ENCODE data around the gene P2RY6.

Gene P2RY6

DNA sequence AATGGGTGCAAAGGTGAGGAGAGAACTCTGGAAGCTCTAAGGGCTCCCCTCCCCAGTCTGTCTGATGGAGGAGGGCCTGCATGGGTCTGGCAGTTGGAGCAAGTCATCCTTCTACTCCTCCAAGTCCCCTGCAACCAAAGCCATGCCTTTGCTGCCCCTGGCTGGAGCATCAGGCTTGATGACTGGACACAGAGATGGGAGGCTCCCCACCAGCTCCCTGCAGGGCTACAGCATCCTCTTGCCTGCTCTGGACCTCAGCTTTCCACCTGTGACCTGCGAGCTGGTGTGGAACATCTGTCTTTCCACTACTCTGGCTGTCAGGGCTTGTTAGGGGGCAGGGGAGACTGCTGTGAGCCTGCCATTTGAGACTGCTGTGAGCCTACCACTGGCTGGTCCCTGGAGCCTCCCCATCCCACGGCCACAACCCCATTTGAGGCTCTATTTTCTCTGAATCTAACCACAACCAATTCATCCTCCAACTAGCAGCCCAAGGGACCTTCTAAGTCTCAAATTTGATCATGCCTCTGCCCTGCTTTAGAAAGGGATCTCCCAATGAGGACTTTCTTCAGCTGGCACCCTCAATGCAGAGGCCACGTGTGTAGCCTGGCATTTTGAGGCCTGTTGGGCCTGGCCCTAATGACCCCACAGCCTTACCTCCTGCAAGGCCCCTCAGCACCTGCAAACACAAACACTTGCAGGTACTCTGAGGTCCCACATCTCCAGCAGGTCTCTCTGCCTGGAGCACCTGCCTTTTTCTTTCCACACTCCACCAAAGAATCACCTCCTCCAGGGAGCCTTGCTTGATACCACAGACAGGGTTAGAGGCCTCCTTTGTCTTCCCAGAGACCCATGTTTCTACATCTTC, 9.9 kb downstream of the P2RY6 start:
- no peak for DNase-seq

DNA sequence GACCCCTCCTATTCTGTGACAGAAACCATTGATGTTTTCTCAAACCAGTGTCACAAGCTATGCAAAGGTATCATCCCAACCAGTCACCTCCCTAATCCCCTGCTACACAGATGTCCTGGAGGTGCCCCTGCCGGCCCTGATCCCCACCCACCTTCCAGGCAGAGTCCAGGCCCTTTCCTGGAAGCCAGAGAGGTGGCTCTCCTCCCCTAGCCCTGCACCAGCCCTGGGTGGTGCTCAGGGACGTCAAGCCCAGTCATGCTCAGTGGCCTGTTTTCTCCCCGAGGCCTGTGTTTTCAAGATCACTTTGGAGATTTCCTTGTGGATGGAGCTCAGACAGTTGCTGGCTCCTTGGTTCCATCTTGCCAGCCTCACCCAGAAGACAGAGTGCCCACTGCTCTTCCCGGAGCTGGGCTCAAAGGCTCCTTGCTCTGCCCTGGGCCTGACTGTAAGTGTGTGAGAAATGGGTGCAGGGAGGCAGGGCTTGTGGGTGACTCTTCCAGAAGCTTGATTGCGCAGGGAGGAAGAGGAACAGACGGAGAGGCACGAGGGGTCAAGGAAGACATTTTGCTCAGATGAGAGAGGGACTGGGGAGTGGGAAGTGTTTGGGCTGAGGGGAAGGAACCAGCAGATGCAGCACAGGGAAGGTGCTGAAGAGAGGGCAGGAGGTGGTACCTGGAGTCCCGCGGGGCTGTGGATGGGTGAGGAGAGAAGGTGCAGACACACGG, 11.3 kb downstream of the P2RY6 start:
- no peak for DNase-seq

DNA sequence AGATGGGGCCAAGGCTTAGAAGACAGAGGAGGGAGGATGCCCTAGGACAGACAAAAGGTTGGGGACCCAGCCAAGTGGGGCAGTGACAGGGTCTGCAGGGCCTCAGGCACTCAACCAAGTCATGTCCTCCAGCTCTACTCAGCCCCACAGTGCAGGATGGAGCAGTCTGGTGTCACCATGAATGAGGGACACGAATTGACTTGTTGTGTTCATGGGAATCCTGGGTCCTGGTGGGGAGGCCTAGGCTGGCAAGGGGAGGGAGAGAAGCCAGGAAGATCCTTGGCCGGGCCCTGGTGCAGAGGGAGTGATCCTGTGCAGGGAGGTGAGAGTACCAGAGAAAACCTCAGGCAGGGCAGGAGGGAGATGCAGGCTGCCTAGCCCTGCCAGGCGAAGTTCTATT, 12.0 kb downstream of the P2RY6 start:
- DNase-seq: no peak

DNA sequence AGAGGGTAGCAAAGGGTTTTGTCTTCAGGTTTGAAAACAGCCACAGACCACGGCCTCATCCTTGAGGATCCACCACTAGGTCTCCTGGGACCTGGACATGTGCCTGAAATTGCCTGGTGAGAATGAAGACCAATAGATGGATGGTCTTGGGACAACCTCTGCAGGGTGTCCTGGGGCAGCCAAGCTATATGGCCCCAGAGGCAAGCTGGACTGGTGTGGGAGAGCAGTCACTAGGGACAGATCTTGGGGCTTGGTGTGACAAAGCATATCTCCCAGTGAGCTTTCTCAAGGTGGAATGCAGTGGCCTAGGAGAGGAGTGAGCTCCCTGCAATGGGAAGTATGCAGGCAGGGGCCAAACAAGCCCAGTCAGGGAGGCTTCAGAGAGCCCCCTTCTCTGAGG, 13.6 kb downstream of the P2RY6 start:
- DNase-seq: no peak

DNA sequence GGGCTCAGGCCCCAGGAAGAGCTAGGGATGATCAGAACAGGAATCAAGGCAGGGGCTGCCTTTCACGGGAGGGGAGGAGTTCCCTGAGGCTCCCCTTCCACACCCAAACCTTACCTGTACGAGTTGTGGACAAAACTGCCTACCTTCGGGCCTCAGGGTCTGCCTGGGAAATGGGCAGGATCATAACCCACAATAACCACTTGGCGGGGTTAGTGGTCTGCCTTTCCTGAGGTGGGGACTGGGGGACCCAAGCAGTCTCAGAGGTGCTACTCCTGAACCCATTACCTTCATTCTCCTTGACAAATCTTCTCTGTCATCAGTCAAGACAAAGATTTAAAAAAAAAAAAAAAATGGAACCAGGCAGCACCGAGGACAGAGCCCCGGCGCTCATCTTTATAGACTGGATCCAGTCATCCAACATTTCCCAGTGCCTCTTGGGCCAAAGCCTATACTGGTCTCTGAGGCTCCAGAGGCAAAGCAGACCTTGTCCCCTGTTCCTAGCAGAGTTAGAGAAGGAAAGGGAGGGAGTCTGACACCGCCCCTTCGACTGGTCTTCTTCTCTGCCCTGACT, 14.2 kb downstream of the P2RY6 start:
- no peak for DNase-seq

DNA sequence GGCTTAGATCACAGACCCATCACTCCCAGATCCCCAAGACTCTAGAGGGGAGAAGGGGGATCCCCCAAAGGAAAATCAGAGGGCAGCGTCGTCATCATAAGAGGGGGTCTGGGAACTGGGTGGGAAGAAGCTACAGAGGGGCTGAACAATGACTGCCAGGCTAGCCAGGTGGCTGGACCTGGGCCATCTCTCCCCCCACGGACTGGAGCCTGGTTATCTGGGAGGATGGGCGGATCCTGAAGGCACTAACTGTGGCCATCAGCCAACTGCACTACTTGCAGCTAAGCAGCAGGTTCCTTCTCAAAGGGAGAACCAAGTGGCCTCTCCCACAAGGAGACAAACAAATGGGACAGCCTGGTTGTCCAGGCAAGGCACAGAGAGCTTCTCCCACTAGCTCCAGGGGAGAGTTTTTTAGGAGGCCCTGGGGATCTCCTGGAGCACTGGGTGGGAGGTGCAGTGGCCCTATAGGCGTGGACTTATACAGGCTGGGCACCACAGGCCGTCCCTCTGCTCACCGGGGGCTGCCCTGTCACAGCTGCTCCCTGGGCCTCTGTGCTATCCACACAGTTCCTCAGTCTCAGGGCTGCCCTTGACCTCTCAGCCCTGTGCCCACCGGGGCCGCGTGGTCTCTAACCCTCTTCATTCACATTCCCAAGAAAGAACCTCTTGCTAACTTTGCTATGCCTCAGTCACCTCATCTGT, 15.4 kb downstream of the P2RY6 start:
- DNase-seq: no peak

DNA sequence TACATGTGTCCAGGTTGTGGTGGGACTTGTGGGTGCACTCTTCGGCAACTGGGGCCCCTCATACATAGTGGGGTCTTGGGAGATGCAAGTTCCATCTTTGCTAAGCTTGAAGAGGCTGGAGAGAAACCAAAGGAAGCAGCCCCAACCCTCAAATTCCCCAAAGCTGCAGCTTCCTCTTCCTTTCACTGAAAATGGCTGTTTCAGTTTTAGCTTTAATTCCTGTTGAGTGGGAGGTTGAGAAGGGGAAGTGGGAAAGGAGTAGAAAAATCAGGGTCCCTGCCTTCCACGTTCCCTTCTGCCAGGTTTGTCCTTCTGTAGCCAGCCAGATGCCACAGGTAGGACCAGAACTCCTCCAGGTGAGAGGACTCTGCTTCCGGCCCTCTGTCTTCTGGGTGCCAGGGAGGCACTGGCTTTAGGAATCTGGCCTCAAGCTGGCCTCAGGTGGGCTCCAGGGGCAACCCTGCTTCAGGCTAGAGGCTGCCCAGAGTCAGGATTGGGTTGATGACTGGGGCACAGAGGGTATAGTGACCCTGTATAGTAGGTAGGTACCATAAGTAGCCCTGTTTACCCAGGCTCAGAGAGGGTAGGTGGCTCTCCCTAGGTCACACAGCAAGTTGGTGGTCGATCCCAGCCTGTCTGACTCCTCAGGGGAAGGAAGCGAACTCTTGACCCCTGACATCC, 16.2 kb downstream of the P2RY6 start:
- DNase-seq: no peak

DNA sequence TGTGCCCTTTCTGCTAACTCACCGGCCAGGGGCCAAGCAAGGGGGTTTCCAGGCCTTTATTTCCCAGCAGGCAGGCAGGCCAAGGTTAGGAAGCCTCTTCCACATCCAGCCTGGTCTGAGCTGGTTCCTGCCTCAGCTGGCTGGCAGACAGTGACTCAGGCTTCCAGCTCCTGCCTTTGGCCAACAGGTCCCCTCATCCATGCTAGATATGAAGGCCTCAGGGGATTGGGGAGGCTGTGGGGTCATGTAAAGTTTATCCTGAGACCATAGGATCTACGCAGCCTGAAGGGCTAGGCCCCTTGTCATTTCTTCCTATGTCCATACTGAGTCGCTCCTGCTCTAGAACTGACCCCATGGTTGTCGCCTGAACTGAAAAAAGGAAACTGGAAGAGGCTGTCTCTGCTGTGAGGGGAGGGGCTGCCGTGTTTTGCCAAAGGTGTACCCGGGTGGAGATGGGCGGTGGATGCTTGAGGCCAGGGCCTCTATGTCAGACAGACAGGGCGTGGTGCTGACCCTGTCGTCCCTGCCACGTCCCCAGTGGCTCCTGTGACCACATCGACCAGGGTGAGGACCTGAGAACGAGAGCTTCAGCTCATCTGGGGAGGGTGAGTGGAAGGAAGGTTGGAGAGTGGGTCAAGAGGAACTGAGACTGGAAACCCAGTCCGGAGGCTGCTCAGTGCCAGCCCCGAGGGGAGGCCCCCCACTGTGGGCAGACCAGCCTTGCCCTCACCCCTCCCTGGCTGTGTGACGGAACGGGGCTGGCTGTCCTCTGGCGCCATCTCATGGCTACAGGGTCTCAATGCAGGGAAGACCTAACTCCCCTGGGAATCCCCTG, 17.0 kb downstream of the P2RY6 start:
- peak; percentile 56 to 70 for DNase-seq

DNA sequence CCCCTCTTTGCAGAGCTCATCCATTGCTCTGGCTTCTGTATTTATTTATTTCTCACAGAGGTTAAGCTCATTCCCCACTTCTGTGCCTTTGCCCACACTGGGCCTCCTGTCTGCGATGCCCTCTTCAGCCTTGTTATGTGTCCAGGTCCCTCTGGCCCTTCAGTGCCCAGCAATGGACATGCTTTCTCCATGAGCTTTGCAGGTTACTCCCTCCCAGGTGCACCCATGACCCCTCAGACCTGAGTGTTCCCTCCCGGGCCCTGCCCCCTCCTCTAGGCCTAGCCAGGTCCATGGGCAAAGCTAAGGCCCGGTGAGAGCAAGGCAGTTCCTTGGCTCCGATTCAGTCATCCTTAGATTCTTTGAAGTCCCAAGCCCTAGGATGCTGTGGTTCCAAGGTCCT, 18.4 kb downstream of the P2RY6 start:
- DNase-seq: no peak

DNA sequence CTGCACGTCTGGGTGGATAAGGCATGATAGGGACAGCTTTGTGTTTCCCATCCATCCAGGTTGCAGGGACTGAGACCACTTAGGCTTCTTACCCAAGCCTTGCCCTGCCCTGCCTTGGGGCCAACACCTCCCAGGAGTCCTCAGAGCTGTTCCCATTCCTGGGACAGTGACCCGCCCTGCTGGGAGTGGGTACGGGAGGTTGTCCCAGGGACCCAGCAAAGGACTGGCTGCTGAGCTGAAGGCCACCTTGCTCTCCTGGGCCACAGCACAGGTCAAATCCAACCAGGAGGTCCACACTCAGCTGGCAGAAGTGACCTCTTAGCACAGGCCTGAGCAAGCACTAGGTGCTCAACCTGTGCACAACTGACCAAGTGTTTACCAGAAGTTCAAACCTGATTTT, 19.1 kb downstream of the P2RY6 start:
- DNase-seq: no peak

DNA sequence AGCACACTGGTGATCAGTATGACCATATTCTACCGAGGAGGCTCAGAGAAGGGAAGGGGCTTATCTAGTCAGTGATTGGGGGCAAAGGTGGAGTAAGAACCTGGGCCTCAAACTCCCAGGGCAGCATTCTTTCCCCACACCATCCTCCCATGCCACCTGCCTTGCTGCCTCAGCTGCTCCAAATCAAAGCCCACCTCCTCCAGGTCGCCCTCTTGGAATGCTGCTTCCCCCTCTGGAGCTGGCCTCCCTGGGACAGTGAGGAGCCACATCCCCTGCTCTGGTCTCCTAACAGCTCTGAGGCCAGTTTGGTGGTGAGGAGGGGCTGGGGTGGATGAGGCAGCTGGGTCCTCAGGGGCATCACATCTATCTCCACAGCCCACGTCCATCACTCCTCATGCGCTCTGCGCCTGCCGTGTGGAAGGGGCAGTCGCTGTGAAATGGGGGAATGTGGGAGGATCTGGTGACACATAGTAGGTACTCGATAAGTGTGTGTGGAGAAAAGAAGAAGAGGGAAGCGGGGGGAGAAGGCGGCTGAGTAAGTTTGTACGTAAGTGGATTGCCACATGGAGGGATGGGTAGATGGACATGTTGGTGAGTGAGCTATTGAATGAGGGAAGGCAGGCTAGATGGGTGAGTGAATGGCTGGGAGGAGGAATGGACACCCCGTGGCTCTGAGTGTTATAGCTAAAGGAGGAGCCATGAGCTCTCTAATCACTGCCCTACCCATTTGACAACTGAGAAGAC, 19.8 kb downstream of the P2RY6 start:
- DNase-seq: no peak

DNA sequence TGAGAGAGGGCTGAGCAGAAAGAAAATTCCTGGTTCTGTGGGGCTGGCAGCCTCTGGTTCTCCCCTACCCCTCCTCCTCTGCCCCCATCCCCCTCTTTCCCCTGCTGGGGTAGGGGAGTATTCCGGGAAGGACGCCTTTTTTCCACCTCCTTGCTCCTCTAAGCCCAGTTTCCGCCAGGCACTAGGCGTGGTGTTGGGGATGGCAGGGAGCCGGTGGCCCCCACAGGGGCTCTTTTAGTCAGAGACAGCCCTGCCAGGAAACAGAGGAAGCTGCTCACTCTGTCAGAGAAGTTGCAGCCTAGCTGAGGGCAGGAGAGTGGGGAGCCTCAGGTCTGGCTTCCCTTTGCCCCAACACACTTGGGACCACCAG, 20.4 kb downstream of the P2RY6 start:
- no peak for DNase-seq

DNA sequence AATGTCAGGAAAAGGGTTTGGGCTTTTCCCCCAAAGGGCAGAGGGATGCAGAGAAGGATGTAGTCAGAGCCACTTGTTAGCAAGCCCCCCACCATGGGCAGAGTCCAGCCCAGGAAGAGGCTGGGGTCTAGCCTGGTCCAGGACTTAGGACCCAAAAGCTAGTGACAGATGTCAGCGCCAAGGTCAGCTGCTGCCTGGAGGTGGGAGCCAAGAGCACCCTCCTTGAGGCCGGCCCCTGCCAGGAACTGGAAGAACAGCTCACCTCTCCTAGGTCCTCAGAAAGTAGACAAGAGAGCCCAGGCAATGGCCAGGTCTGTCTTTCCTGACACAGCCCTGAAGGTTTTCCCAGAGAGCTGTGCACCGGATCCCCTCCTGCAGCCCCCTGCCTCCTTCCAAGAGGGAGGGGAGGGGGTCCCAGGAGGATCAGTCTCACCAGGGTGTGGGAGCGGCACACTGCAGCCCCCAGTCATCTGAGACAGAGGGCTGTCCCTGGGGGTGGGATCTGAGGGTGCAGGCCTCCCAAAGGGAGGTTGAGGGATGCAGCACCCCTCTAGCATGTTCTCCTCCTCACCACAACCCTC, 21.3 kb downstream of the P2RY6 start:
- DNase-seq: no peak

DNA sequence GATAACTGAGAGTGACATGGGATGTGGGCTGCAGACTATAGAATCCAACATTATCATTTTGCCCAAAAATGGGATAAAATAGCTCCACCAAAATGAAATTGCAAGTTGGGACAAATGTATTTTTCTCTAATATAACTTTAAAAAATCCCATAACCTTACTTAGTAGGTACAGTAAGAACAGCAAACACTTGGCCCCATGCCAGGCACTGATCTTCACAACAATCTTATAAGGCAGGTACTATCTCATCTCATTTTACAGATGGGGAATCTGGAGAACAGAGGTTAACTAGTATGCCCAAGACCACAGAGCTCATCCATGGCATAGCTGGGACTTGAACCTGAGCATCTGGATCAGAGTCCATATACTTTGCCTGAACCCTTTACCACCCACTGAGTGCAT, 22.5 kb downstream of the P2RY6 start:
- DNase-seq: no peak

DNA sequence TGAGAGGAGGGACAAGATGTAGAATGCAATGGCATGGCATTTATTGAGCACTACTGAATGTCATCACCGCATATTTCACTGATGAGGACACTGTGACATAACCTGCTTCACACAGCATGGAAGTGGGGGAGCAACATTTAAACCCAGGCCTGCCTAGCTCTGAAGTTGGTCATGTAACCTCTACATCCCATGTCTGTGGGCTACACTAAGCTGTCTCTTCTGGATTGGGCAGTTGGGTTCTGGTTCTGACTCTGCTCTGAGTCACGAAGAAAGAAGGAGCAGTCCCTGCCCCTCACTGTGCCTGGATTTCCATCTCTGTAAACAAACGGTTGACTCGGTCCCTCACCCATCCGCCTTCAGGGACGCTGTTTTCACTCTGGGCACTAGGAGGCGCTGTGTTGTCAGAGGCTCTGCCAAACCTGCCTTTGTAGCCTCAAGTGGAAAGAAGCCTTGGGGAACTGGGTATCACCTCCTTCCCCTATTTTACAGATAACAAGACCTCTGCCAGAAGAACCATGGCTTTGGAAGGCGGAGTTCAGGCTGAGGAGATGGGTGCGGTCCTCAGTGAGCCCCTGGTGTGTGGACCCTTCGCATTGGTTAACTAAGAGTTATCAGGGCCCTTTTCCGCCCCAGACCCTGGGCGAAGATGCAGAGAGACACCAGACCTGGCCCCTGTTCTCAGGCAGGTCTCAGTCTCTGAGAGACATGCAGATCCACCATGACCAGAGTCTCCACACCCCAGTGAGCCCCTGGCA, 23.3 kb downstream of the P2RY6 start:
- DNase-seq: peak in 1 of 2 donors; percentile 34

DNA sequence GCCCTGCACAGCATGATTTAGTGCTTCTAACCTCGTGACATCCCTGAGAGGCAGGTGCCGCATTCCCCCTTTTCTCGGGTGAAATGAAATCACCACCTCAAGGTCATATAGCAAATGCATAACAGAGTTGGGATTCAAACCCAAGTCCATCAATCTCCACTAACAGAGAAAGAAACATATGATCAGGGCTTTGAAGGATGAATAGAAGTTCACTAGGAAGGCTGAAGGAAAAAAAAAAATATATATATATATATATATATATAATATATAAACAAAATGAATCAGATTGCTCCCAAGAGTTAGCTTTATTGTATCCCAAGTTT, 23.8 kb downstream of the P2RY6 start:
- DNase-seq: no peak

DNA sequence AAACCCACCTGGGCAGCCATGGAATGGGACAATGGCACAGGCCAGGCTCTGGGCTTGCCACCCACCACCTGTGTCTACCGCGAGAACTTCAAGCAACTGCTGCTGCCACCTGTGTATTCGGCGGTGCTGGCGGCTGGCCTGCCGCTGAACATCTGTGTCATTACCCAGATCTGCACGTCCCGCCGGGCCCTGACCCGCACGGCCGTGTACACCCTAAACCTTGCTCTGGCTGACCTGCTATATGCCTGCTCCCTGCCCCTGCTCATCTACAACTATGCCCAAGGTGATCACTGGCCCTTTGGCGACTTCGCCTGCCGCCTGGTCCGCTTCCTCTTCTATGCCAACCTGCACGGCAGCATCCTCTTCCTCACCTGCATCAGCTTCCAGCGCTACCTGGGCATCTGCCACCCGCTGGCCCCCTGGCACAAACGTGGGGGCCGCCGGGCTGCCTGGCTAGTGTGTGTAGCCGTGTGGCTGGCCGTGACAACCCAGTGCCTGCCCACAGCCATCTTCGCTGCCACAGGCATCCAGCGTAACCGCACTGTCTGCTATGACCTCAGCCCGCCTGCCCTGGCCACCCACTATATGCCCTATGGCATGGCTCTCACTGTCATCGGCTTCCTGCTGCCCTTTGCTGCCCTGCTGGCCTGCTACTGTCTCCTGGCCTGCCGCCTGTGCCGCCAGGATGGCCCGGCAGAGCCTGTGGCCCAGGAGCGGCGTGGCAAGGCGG, 24.5 kb downstream of the P2RY6 start:
- no peak for DNase-seq

DNA sequence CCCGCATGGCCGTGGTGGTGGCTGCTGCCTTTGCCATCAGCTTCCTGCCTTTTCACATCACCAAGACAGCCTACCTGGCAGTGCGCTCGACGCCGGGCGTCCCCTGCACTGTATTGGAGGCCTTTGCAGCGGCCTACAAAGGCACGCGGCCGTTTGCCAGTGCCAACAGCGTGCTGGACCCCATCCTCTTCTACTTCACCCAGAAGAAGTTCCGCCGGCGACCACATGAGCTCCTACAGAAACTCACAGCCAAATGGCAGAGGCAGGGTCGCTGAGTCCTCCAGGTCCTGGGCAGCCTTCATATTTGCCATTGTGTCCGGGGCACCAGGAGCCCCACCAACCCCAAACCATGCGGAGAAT, 25.1 kb downstream of the P2RY6 start:
- no peak for DNase-seq

DNA sequence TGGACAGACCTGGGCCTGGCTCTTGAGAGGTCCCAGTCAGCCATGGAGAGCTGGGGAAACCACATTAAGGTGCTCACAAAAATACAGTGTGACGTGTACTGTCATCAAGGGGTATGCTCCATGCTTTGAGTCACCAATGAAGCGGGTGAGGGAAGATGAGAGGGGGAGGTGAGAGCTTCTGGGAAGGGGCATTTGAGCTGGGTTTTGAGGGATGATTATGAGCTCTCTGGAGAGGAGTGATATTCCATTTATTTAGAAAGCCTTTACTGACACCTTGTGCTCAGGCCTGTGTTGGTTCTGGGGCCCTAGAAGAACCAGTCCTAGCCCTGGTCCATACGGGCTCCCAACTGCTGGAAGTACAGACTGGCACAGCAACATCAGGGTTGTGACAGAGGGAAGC, 25.6 kb downstream of the P2RY6 start:
- DNase-seq: no peak

DNA sequence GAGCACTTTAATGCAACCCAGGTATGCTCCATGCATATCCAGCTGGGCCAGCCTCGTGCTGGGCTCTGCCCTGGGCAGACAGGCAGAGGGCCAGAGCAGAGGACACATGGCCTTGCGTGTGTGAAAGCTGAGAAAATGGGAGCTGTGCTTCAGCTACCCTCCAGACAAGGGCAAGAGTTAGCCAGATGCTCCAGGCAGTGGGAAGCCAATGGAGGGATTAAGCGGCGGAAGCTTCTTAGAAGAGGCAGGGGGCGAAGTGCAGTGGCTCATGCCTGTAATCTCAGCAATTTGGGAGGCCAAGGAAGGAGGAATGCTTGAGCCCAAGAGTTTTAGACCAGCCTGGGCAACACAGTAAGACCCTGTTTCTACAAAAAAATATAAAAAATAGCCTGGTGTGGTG, 26.1 kb downstream of the P2RY6 start:
- DNase-seq: no peak

Data from hippocampal formation (tissue), 2 donors.